H9 (cell line): Measurements from ENCODE around the gene STOX2. TPM values are rescaled to one million over a fixed set of nuclear protein-coding genes. Genes with fewer than 3 reads are reported as not detected.

Experiments
- DNase-seq: peaks from one replicate; pipeline ENCODE4 v3.0.0-alpha.2; 2017
- H2AFZ ChIP-seq: one replicate; pipeline ENCODE4 v1.6.1; 2013; ENCODE audit warnings: mild to moderate bottlenecking, low read length, control low read depth, moderate library complexity
- H2AK5ac ChIP-seq: 2 replicates; pipeline ENCODE4 v1.6.1; 2013; ENCODE audit warnings: low read length, control low read depth, mixed read lengths; ENCODE audit not compliant: insufficient read length
- H2BK120ac ChIP-seq: one replicate; pipeline ENCODE4 v1.6.1; 2013; ENCODE audit warnings: low read depth, mild to moderate bottlenecking, low read length, control low read depth, inconsistent platforms; ENCODE audit not compliant: poor library complexity, severe bottlenecking
- H2BK12ac ChIP-seq: 2 replicates; pipeline ENCODE4 v1.6.1; 2013; ENCODE audit warnings: low read length, control low read depth, mixed read lengths, low read depth; ENCODE audit not compliant: insufficient read length
- H2BK15ac ChIP-seq: 2 replicates; pipeline ENCODE4 v1.6.1; 2013; ENCODE audit warnings: low read depth, low read length, control low read depth
- H2BK20ac ChIP-seq: one replicate; pipeline ENCODE4 v1.6.1; 2013; ENCODE audit warnings: low read depth, mild to moderate bottlenecking, low read length, control low read depth, inconsistent platforms; ENCODE audit not compliant: poor library complexity, severe bottlenecking
- H2BK5ac ChIP-seq: 2 replicates; pipeline ENCODE4 v1.6.1; 2013; ENCODE audit warnings: low read length, control low read depth, mixed read lengths; ENCODE audit not compliant: insufficient read length
- H3K14ac ChIP-seq: 2 replicates; pipeline ENCODE4 v1.6.1; 2013; ENCODE audit warnings: low read length, control low read depth; ENCODE audit not compliant: insufficient read depth
- H3K18ac ChIP-seq: 2 replicates; pipeline ENCODE4 v1.6.1; 2013; ENCODE audit warnings: low read depth, mild to moderate bottlenecking, mixed read lengths, low read length, control low read depth; ENCODE audit not compliant: insufficient read length
- H3K23ac ChIP-seq: 2 replicates; pipeline ENCODE4 v1.6.1; 2013; ENCODE audit warnings: low read length, control low read depth, mixed read lengths, low read depth; ENCODE audit not compliant: insufficient read length
- H3K23me2 ChIP-seq: 2 replicates; pipeline ENCODE4 v1.6.1; 2013; ENCODE audit warnings: low read depth, mild to moderate bottlenecking, mixed read lengths, low read length, control low read depth; ENCODE audit not compliant: insufficient read length, poor library complexity, severe bottlenecking
- H3K27ac ChIP-seq: 2 replicates; pipeline ENCODE4 v1.5.1; 2013; ENCODE audit warnings: low read length, control low read depth, mixed read lengths, low read depth; ENCODE audit not compliant: insufficient read length
- H3K27me3 ChIP-seq: 2 replicates; pipeline ENCODE4 v1.6.1; 2013; ENCODE audit warnings: low read length, control low read depth, inconsistent platforms; ENCODE audit not compliant: insufficient read depth
- H3K4ac ChIP-seq: 2 replicates; pipeline ENCODE4 v1.6.1; 2013; ENCODE audit warnings: low read depth, mild to moderate bottlenecking, control low read depth, inconsistent platforms, low read length, moderate library complexity
- H3K4me1 ChIP-seq: 2 replicates; pipeline ENCODE4 v1.6.1; 2013; ENCODE audit warnings: low read length, control low read depth, inconsistent platforms; ENCODE audit not compliant: insufficient read depth
- H3K4me2 ChIP-seq: 2 replicates; pipeline ENCODE4 v1.6.1; 2013; ENCODE audit warnings: low read length, control low read depth, mixed read lengths; ENCODE audit not compliant: insufficient read length, insufficient read depth
- H3K56ac ChIP-seq: 2 replicates; pipeline ENCODE4 v1.6.1; 2013; ENCODE audit warnings: low read depth, mild to moderate bottlenecking, mixed read lengths, low read length, control low read depth; ENCODE audit not compliant: insufficient read length
- H3K79me1 ChIP-seq: 2 replicates; pipeline ENCODE4 v1.6.1; 2013; ENCODE audit warnings: low read depth, mild to moderate bottlenecking, moderate library complexity, low read length, control low read depth, inconsistent platforms; ENCODE audit not compliant: insufficient read depth, poor library complexity, severe bottlenecking
- H3K79me2 ChIP-seq: 2 replicates; pipeline ENCODE4 v1.6.1; 2013; ENCODE audit warnings: low read length, control low read depth, inconsistent platforms; ENCODE audit not compliant: insufficient read depth
- H3K9ac ChIP-seq: 2 replicates; pipeline ENCODE4 v1.6.1; 2013; ENCODE audit warnings: low read length, control low read depth, mixed read lengths; ENCODE audit not compliant: insufficient read length; ENCODE audit errors: extremely low read depth
- H3K9me3 ChIP-seq: one replicate; pipeline ENCODE4 v1.6.1; 2013; ENCODE audit warnings: low read depth, low read length, inconsistent platforms; ENCODE audit not compliant: control insufficient read depth
- H3T11ph ChIP-seq: one replicate; pipeline ENCODE4 v1.6.1; 2013; ENCODE audit warnings: mild to moderate bottlenecking, low read length, control low read depth, inconsistent platforms
- H4K20me1 ChIP-seq: one replicate; pipeline ENCODE4 v1.6.1; 2013; ENCODE audit not compliant: control insufficient read depth, insufficient read length, insufficient read depth
- H4K5ac ChIP-seq: 2 replicates; pipeline ENCODE4 v1.6.1; 2013; ENCODE audit warnings: low read depth, mild to moderate bottlenecking, mixed read lengths, low read length, control low read depth; ENCODE audit not compliant: insufficient read length
- H4K8ac ChIP-seq: replicated peaks from 2 replicates; pipeline ENCODE4 v1.6.1; 2013; ENCODE audit warnings: low read length, control low read depth, mixed read lengths, low read depth; ENCODE audit not compliant: insufficient read length
- H4K91ac ChIP-seq: 2 replicates; pipeline ENCODE4 v1.6.1; 2013; ENCODE audit warnings: low read depth, mild to moderate bottlenecking, moderate library complexity, mixed read lengths, low read length, control low read depth; ENCODE audit not compliant: insufficient read length
- H3K27ac Mint-ChIP-seq, 3 experiments: 2 replicates in 2 of 3; 3 replicates in 1 of 3; pipeline ENCODE4 v1.8.0; 2020 to 2021; ENCODE audit warnings: mixed read lengths in 3 of 3, mild to moderate bottlenecking in 1 of 3, moderate library complexity in 1 of 3
- H3K27me3 Mint-ChIP-seq: 2 replicates; pipeline ENCODE4 v1.8.0; 2021; ENCODE audit warnings: low read depth, mild to moderate bottlenecking, moderate library complexity, mixed read lengths
- H3K36me3 Mint-ChIP-seq, 3 experiments: 2 replicates in 2 of 3; 3 replicates in 1 of 3; pipeline ENCODE4 v1.8.0; 2020 to 2021; ENCODE audit warnings: low read depth in 3 of 3, mixed read lengths in 3 of 3; ENCODE audit not compliant: insufficient read depth in 1 of 3
- H3K4me1 Mint-ChIP-seq, 2 experiments: 2 replicates each; pipeline ENCODE4 v1.8.0; 2020; ENCODE audit warnings: mixed read lengths in 2 of 2
- H3K4me3 Mint-ChIP-seq, 2 experiments: 2 replicates in 1 of 2; 3 replicates in 1 of 2; pipeline ENCODE4 v1.8.0; 2020 to 2021; ENCODE audit warnings: mild to moderate bottlenecking in 2 of 2, mixed read lengths in 2 of 2, moderate library complexity in 1 of 2
- H3K9me3 Mint-ChIP-seq, 2 experiments: 2 replicates in 1 of 2; 3 replicates in 1 of 2; pipeline ENCODE4 v1.8.0; 2020; ENCODE audit warnings: mild to moderate bottlenecking in 2 of 2, mixed read lengths in 2 of 2, moderate library complexity in 1 of 2
- CTCF ChIP-seq: fragments of 200-600 bp; sonication (generic); conservative IDR thresholded peaks from 3 replicates; pipeline ENCODE4 v1.8.0; 2021; ENCODE audit warnings: antibody characterized with exemption, mild to moderate bottlenecking
- WGBS: extraction: QIAGEN DNeasy Blood & Tissue Kit; methylation state at CpG from one replicate; pipeline ENCODE4 v1.1.7; 2013; ENCODE audit warnings: missing lambda C conversion rate, low lambda C conversion rate, mixed read lengths; ENCODE audit not compliant: insufficient read length; ENCODE audit errors: extremely low coverage; 5-methylcytosine and 5-hydroxymethylcytosine counted together
- total RNA-seq: library from RNA; stranded (reverse); gene quantifications from 2 replicates; pipeline ENCODE4 v1.2.1, GENCODE V29; 2021

The STOX2 gene
- total RNA-seq, 1 experiment from 2014 or later = 28.2 TPM

- H3K4me1 Mint-ChIP-seq = peaks cover 5 to 7% of the 10 kb centered on the region in 2 experiments; a peak in 2 of 4 replicates
- H3K27me3 Mint-ChIP-seq = peaks cover 4% of the 10 kb centered on the region; the same call in 1 of the 2 replicates
- Histone ChIP-seq H4K5ac (no peak overlapping the region), H3K4me1 (peaks cover 3% of the 10 kb centered on the region; the same call in 1 of the 2 replicates), H2BK120ac (no peak overlapping the region), H4K91ac (no peak overlapping the region), H2AFZ (no peak overlapping the region), H3K27me3 (no peaks in the 10 kb centered on the region), H3K18ac (no peak overlapping the region), H3T11ph (no peak overlapping the region), H3K9ac (no peak overlapping the region), H3K79me1 (no peaks in the 10 kb centered on the region), H2BK20ac (no peak overlapping the region), H3K27ac (no peak overlapping the region), H4K20me1 (no peaks in the 10 kb centered on the region), H3K14ac (no peak overlapping the region), H3K23me2 (peaks cover 5% of the 10 kb centered on the region), H3K4ac (no peak overlapping the region), H2BK15ac (no peak overlapping the region), H3K23ac (no peak overlapping the region), H2BK5ac (no peak overlapping the region), H3K4me2 (no peak overlapping the region), H2AK5ac (no peak overlapping the region), H4K8ac (no peak overlapping the region), H3K79me2 (no peaks in the 10 kb centered on the region), H3K56ac (no peak overlapping the region), H2BK12ac (no peak overlapping the region), H3K9me3 (no peaks in the 10 kb centered on the region)
- no peak overlapping the region for H3K27ac Mint-ChIP-seq
- no peaks in the 10 kb centered on the region; a peak in 1 of 7 replicates for H3K36me3 Mint-ChIP-seq
- no peak overlapping the region for H3K4me3 Mint-ChIP-seq
- H3K9me3 Mint-ChIP-seq = no peaks in the 10 kb centered on the region
- no peak for TF ChIP-seq CTCF
- no peak for DNase-seq
- WGBS = no CpG with 5 or more reads among the region's 6 CpGs
Measured at GRCh38 chr4:183989461-183989860, 84.4 kb downstream of the STOX2 start.
